GM23338 (cell line): Measurements from ENCODE around the gene BAAT. TPM values are rescaled to one million over a fixed set of nuclear protein-coding genes. Genes with fewer than 3 reads are reported as not detected.

Source experiments
- ATAC-seq: fragments of 200-7000 bp; cut with Tn5 transposase; 3 replicates; pipeline ENCODE4 v1.9.1; 2020
- DNase-seq: peaks from one replicate; pipeline ENCODE4 v3.0.0-alpha.2; 2015; ENCODE audit warnings: low spot score
- H2AFZ ChIP-seq: fragments of 200-600 bp; sonication (generic); 2 replicates; pipeline ENCODE4 v1.8.0; 2016; ENCODE audit warnings: antibody characterized with exemption, mild to moderate bottlenecking, moderate library complexity
- H3F3A ChIP-seq: fragments of 200-600 bp; sonication (generic); replicated peaks from 2 replicates; pipeline ENCODE4 v1.8.0; 2017; ENCODE audit warnings: antibody characterized with exemption, mixed run types, low read depth
- H3K27ac ChIP-seq: fragments of 200-600 bp; sonication (generic); 2 replicates; pipeline ENCODE4 v1.6.1; 2016; ENCODE audit warnings: low read depth
- H3K27me3 ChIP-seq: fragments of 200-600 bp; sonication (generic); 2 replicates; pipeline ENCODE4 v1.8.0; 2016; ENCODE audit warnings: mild to moderate bottlenecking, mixed run types, moderate library complexity; ENCODE audit not compliant: insufficient read depth
- H3K36me3 ChIP-seq: fragments of 200-600 bp; sonication (generic); 2 replicates; pipeline ENCODE4 v1.8.0; 2016; ENCODE audit warnings: mild to moderate bottlenecking; ENCODE audit not compliant: insufficient read depth
- H3K4me1 ChIP-seq: fragments of 200-600 bp; sonication (generic); 2 replicates; pipeline ENCODE4 v1.8.0; 2016; ENCODE audit warnings: mild to moderate bottlenecking, moderate library complexity; ENCODE audit not compliant: insufficient read depth
- H3K4me2 ChIP-seq: fragments of 200-600 bp; sonication (generic); 2 replicates; pipeline ENCODE4 v1.7.1; 2017; ENCODE audit warnings: mixed run types
- H3K4me3 ChIP-seq: fragments of 200-600 bp; sonication (generic); 2 replicates; pipeline ENCODE4 v1.6.1; 2016; ENCODE audit warnings: mixed run types
- H3K79me2 ChIP-seq: fragments of 200-600 bp; sonication (generic); replicated peaks from 2 replicates; pipeline ENCODE4 v1.8.0; 2017; ENCODE audit warnings: mild to moderate bottlenecking; ENCODE audit not compliant: insufficient read depth
- H3K9me2 ChIP-seq: fragments of 200-600 bp; sonication (generic); 2 replicates; pipeline ENCODE4 v1.8.0; 2017; ENCODE audit not compliant: insufficient read depth
- H4K20me1 ChIP-seq: fragments of 200-600 bp; sonication (generic); replicated peaks from 2 replicates; pipeline ENCODE4 v1.8.0; 2017; ENCODE audit warnings: mild to moderate bottlenecking; ENCODE audit not compliant: insufficient read depth
- H3K27ac Mint-ChIP-seq: 2 replicates; pipeline ENCODE4 v1.8.0; 2020; ENCODE audit warnings: inconsistent platforms, mild to moderate bottlenecking, moderate library complexity, mixed read lengths
- H3K27me3 Mint-ChIP-seq: 3 replicates; pipeline ENCODE4 v1.8.0; 2022; ENCODE audit warnings: low read depth, mild to moderate bottlenecking, moderate library complexity, mixed read lengths, inconsistent platforms; ENCODE audit not compliant: insufficient read depth, poor library complexity
- H3K36me3 Mint-ChIP-seq: 3 replicates; pipeline ENCODE4 v1.8.0; 2021; ENCODE audit warnings: low read depth, mild to moderate bottlenecking, inconsistent platforms, moderate library complexity, mixed read lengths
- H3K4me1 Mint-ChIP-seq: 3 replicates; pipeline ENCODE4 v1.8.0; 2020; ENCODE audit warnings: mild to moderate bottlenecking, inconsistent platforms, mixed read lengths
- H3K4me3 Mint-ChIP-seq: 3 replicates; pipeline ENCODE4 v1.8.0; 2021; ENCODE audit warnings: moderate library complexity, mild to moderate bottlenecking, inconsistent platforms, mixed read lengths
- H3K9me3 Mint-ChIP-seq: 3 replicates; pipeline ENCODE4 v1.8.0; 2020; ENCODE audit warnings: moderate library complexity, mild to moderate bottlenecking, inconsistent platforms, mixed read lengths
- CTCF ChIP-seq, 2 experiments: fragments of 200-600 bp in 1 of 2; sonication (generic) in 1 of 2; conservative IDR thresholded peaks; 2 replicates each; pipeline versions ENCODE4 v1.5.1 to v1.6.1; 2016 to 2017; ENCODE audit warnings: antibody characterized with exemption in 2 of 2, low read depth in 2 of 2, mild to moderate bottlenecking in 2 of 2, moderate library complexity in 1 of 2
- ETS1 ChIP-seq: IDR thresholded peaks from 2 replicates; pipeline ENCODE4 v1.6.1; 2016; ENCODE audit warnings: antibody characterized with exemption
- EZH2 ChIP-seq: fragments of 200-600 bp; sonication (generic); IDR thresholded peaks from one replicate; pipeline ENCODE4 v1.8.0; 2017; ENCODE audit warnings: antibody characterized with exemption, mild to moderate bottlenecking, low read depth; ENCODE audit not compliant: unreplicated experiment
- EZH2phosphoT487 ChIP-seq: fragments of 200-600 bp; sonication (generic); IDR thresholded peaks from one replicate; pipeline ENCODE4 v1.8.1; 2018; ENCODE audit warnings: antibody characterized with exemption; ENCODE audit not compliant: unreplicated experiment
- JUNB ChIP-seq: IDR thresholded peaks from one replicate; pipeline ENCODE4 v1.6.1; 2016; ENCODE audit warnings: antibody characterized with exemption; ENCODE audit not compliant: unreplicated experiment
- NANOG ChIP-seq: IDR thresholded peaks from 2 replicates; pipeline ENCODE4 v1.6.1; 2016; ENCODE audit warnings: antibody characterized with exemption, borderline replicate concordance
- REST ChIP-seq: IDR thresholded peaks from one replicate; pipeline ENCODE4 v1.6.1; 2018; ENCODE audit warnings: antibody characterized with exemption; ENCODE audit not compliant: unreplicated experiment
- STAT1 ChIP-seq: IDR thresholded peaks from one replicate; pipeline ENCODE4 v1.6.1; 2016; ENCODE audit warnings: antibody characterized with exemption; ENCODE audit not compliant: unreplicated experiment
- ZNF114 ChIP-seq: fragments of 250-450 bp; sonication (Bioruptor Pico); IDR thresholded peaks from 2 replicates; pipeline ENCODE4 v1.5.0; 2020; ENCODE audit warnings: mild to moderate bottlenecking, moderate library complexity
- ZNF331 ChIP-seq: fragments of 250-450 bp; sonication (Bioruptor Pico); IDR thresholded peaks from 2 replicates; pipeline ENCODE4 v1.5.0; 2020; ENCODE audit warnings: low read depth, mild to moderate bottlenecking, moderate library complexity
- polyA plus RNA-seq: library from polyadenylated mRNA; unstranded; fragments of >200 nt; fragmentation: Nextera tagmentation; extraction: Ambion mirVana; gene quantifications from 2 replicates; pipeline ENCODE4 v1.2.1, GENCODE V29; 2016
- total RNA-seq: library from RNA; depleted of rRNA; stranded (reverse); fragments of >200 nt; shearing (Covaris generic); gene quantifications from 2 replicates; pipeline ENCODE4 v1.2.3, GENCODE V29; 2014

Gene BAAT
- total and polyA plus RNA-seq, 2 experiments from 2014 or later, result 0.08 to 0.14 TPM

GRCh38 chr9:101312661-101313060 is 72.1 kb downstream of the BAAT start (continued):
- TF ChIP-seq CTCF (conservative IDR thresholded peaks at IDR 0.05; ENCODE audit: low read depth in 2 of 2) (no peak), NANOG (no peak), JUNB (no peak)

- H3K4me3 ChIP-seq, result no peak overlapping the region
- Mint-ChIP-seq H3K36me3 (no peaks in the 10 kb centered on the region; the same call in 2 of the 3 replicates), H3K9me3 (no peaks in the 10 kb centered on the region), H3K4me3 (no peak overlapping the region), H3K27ac (no peak overlapping the region), H3K4me1 (no peaks in the 10 kb centered on the region), H3K27me3 (peaks cover 2% of the 10 kb centered on the region)
- H3K9me2 ChIP-seq, result no peaks in the 10 kb centered on the region
- H3K36me3 ChIP-seq, result no peaks in the 10 kb centered on the region
- H3K27me3 ChIP-seq, result no peaks in the 10 kb centered on the region
- no peak for TF ChIP-seq ETS1
- TF ChIP-seq CTCF (conservative IDR thresholded peaks at IDR 0.05; ENCODE audit: low read depth in 2 of 2), result peak; percentile 71 to 88
- TF ChIP-seq EZH2phosphoT487, result no peak
- TF ChIP-seq ZNF114 (CRISPR knock-in tag), result no peak
- no peak for TF ChIP-seq ZNF331 (CRISPR knock-in tag)
- no peak for TF ChIP-seq STAT1
- TF ChIP-seq REST, result no peak
- TF ChIP-seq EZH2, result no peak
- no peaks in the 10 kb centered on the region for H4K20me1 ChIP-seq
- no peak overlapping the region for H3K27ac ChIP-seq
- H2AFZ ChIP-seq, result no peak overlapping the region
- H3F3A ChIP-seq, result no peaks in the 10 kb centered on the region
- no peaks in the 10 kb centered on the region for H3K4me1 ChIP-seq
- no peaks in the 10 kb centered on the region for H3K79me2 ChIP-seq
- peak; percentile 78 for ATAC-seq
- no peak overlapping the region for H3K4me2 ChIP-seq
- peak; percentile 96 for DNase-seq
These were observed 72.9 kb downstream of the BAAT start for GRCh38 chr9:101311758-101312420.
